ENCODE results near the gene OAT. TPM values are rescaled to one million over a fixed set of nuclear protein-coding genes. Genes with fewer than 3 reads are reported as not detected.
"Not testable (repeated sequence)": the region's sequence is repeated elsewhere in the genome, so short reads cannot be mapped to it uniquely, and the experiment has no call there.

Gene OAT
- total and polyA plus RNA-seq, 3 experiments from 2014 or later, result 44.1 to 69.5 (median 46.8) TPM

DNA sequence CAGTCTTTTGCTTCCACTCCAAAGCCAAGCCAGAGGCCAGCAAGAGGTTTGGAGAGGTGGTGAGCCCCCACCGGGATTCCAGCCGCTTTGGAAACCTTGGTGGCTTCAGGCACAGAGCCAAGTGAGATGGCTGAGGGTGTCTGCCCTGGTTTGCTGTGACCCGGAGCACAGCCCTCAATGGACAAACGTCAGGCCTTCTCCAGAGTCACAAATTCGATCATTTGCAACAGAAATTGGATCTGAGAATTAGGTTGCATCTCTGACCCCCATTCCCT is 32.0 kb upstream of the OAT start:
- H3K4me1 Mint-ChIP-seq, result peaks cover 16 to 30% (median 22%) of the 10 kb centered on the region in 3 donors
- H3K27me3 Mint-ChIP-seq, result peaks cover 57 to 80% of the 10 kb centered on the region in 2 donors
- H3K27me3 ChIP-seq (ENCODE audit: insufficient read depth, low read length, poor library complexity, severe bottlenecking), result peaks cover 23% of the 10 kb centered on the region
- H3K27ac Mint-ChIP-seq, result no peak overlapping the region
- H3K4me1 ChIP-seq (ENCODE audit: insufficient read depth, low read length), result peaks cover 6% of the 10 kb centered on the region
- no peak overlapping the region for H3K4me3 ChIP-seq (ENCODE audit: low read length)
- no peaks in the 10 kb centered on the region for H3K36me3 Mint-ChIP-seq
- H3K9me3 ChIP-seq (ENCODE audit: low read length), result no peaks in the 10 kb centered on the region
- H3K36me3 ChIP-seq (ENCODE audit: insufficient read depth, low read length), result no peaks in the 10 kb centered on the region
- ChIA-PET CTCF (interaction anchor here (1.3 kb wide), 1 partner anchor 10 kb away, joined by 3 read pairs; no protein-coding TSS in a partner anchor), POLR2A (no interaction called here)
- DNase-seq, result no peak
- no peaks in the 10 kb centered on the region for H3K9me3 Mint-ChIP-seq
- peak overlapping the region in 4 of 7 donors; percentile 15 to 39 (median 24) for H3K4me3 Mint-ChIP-seq
- no peak overlapping the region for H3K27ac ChIP-seq (ENCODE audit: low read depth, low read length)

DNA sequence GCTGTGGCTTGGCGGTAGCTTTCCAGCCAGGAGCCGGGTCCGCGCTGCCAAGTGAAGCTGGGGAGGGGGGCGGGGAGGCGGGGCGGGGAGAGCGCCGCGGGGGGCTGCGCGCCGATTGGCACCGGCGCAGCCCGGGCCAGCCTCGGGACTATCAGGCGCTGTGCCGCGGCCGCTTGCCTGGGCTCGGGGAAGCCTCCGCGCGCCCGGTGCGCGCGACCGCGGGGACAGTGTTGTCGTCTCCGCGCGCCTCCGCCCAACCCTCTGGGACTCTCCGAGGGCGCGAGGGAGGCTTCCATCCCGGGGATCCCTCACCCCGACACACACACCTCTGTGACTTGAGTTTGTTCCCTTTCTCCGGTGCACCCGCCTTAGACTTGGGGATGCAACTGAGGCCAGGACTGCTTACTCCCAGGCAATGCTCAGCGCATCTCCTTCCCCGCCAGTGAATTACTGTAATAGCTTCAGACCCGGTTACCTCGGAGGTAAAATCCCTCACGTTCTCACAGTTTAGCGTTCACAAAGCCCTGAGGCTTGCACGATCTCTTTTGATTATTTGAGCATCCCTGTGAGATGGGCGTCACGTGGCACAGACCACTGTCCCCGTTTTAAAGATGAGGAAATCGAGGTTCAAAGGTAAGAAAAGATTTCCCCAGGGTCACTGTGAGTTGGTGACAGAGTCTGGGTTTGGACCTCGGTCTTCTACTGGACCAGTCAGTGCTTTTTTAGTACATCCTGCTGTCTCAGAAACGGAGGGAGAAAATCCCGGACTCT is 31.5 kb upstream of the OAT start, which contains the start of gene NKX1-2:
Gene NKX1-2, minus strand, starts transcription at position 24 of the 771 bp plus-strand sequence. CDS start 92 bp downstream, outside the sequence.
- Mint-ChIP-seq H3K27me3 (peaks cover 57 to 80% of the 10 kb centered on the region in 2 donors), H3K9me3 (no peaks in the 10 kb centered on the region), H3K4me1 (peaks cover 16 to 30% (median 22%) of the 10 kb centered on the region in 3 donors), H3K4me3 (peak within 1 kb of the TSS in 5 of 7 donors; percentile 36 to 61 (median 47)), H3K36me3 (no peaks in the 10 kb centered on the region), H3K27ac (peak within 1 kb of the TSS in 1 of 8 donors; percentile 34)
- peaks cover 6% of the 10 kb centered on the region for H3K4me1 ChIP-seq (ENCODE audit: insufficient read depth, low read length)
- H3K36me3 ChIP-seq (ENCODE audit: insufficient read depth, low read length), result no peaks in the 10 kb centered on the region
- DNase-seq, result no peak
- H3K9me3 ChIP-seq (ENCODE audit: low read length), result no peaks in the 10 kb centered on the region
- CTCF ChIA-PET, result interaction anchor here (1.3 kb wide), 1 partner anchor 10 kb away, joined by 3 read pairs; no protein-coding TSS in a partner anchor
- POLR2A ChIA-PET, result no interaction called here
- peaks cover 23% of the 10 kb centered on the region for H3K27me3 ChIP-seq (ENCODE audit: insufficient read depth, low read length, poor library complexity, severe bottlenecking)
- H3K4me3 ChIP-seq (ENCODE audit: low read length), result no peak within 1 kb of the TSS
- no peak within 1 kb of the TSS for H3K27ac ChIP-seq (ENCODE audit: low read depth, low read length)

GRCh38 chr10:124449170-124450011 is 30.7 kb upstream of the OAT start:
- Histone ChIP-seq H3K27ac (ENCODE audit: low read depth, low read length) (no peak overlapping the region), H3K9me3 (ENCODE audit: low read length) (no peaks in the 10 kb centered on the region), H3K27me3 (ENCODE audit: insufficient read depth, low read length, poor library complexity, severe bottlenecking) (peaks cover 21% of the 10 kb centered on the region), H3K36me3 (ENCODE audit: insufficient read depth, low read length) (no peaks in the 10 kb centered on the region), H3K4me1 (ENCODE audit: insufficient read depth, low read length) (peaks cover 6% of the 10 kb centered on the region), H3K4me3 (ENCODE audit: low read length) (no peak overlapping the region)
- Mint-ChIP-seq H3K27ac (peak overlapping the region in 1 of 8 donors; percentile 17), H3K4me1 (peaks cover 16 to 30% (median 22%) of the 10 kb centered on the region in 3 donors), H3K36me3 (no peaks in the 10 kb centered on the region), H3K27me3 (peaks cover 58 to 79% of the 10 kb centered on the region in 2 donors), H3K4me3 (peak overlapping the region in 3 of 7 donors; percentile 24 to 61 (median 31)), H3K9me3 (no peaks in the 10 kb centered on the region)
- ChIA-PET POLR2A (no interaction called here), CTCF (no interaction called here)
- DNase-seq, result no peak

- peaks cover 6% of the 10 kb centered on the region for H3K4me1 ChIP-seq (ENCODE audit: insufficient read depth, low read length)
- ChIA-PET POLR2A (no interaction called here), CTCF (no interaction called here)
- H3K27me3 Mint-ChIP-seq, result peaks cover 56 to 72% of the 10 kb centered on the region in 2 donors
- no peaks in the 10 kb centered on the region for H3K36me3 ChIP-seq (ENCODE audit: insufficient read depth, low read length)
- no peaks in the 10 kb centered on the region for H3K36me3 Mint-ChIP-seq
- H3K27me3 ChIP-seq (ENCODE audit: insufficient read depth, low read length, poor library complexity, severe bottlenecking), result peaks cover 15% of the 10 kb centered on the region
- H3K9me3 ChIP-seq (ENCODE audit: low read length), result no peaks in the 10 kb centered on the region
- H3K4me3 ChIP-seq (ENCODE audit: low read length), result no peak overlapping the region
- peak overlapping the region in 1 of 7 donors; percentile 8 for H3K4me3 Mint-ChIP-seq
- H3K27ac Mint-ChIP-seq, result peak overlapping the region in 1 of 8 donors; percentile 17
- DNase-seq, result no peak
- H3K4me1 Mint-ChIP-seq, result peaks cover 16 to 30% (median 22%) of the 10 kb centered on the region in 3 donors
- H3K27ac ChIP-seq (ENCODE audit: low read depth, low read length), result no peak overlapping the region
- H3K9me3 Mint-ChIP-seq, result no peaks in the 10 kb centered on the region
Measured at GRCh38 chr10:124448696-124449169, 30.0 kb upstream of the OAT start.

DNA sequence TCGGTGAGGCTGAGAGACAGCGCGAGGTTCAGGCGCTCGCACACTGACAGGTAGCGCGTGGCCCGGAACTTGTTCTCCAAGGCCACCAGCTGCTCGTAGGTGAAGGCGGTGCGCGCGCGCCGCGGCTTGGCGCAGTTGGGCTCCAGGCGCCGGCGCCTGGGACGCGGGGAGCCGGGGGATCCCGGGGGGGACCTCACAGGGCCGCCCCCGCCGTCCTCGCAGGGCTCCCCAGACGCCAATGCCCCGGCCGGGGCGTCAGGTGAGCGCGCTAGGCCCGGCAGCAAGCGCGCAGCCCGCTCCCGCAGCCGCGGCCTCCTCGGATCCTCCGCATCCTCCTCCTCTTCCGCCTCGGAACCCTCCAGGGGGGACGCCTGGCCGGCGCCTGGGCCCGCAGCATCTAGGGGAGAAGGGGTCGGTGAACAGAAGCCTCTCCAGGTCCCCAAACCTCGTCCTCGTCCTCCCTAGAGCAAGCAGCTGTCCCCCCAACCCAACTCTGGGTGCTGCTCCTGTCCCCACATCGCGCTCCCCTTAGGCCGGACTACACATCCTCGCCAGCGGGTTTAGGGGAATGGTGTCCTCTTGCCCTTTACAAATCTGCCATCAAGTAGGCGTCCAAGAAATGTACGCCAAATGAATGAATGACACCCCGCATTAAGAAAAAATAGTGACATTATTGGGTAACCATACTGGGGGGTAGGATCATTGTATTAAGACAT is 29.2 kb upstream of the OAT start:
- Mint-ChIP-seq H3K36me3 (no peaks in the 10 kb centered on the region), H3K4me1 (peaks cover 16 to 30% (median 22%) of the 10 kb centered on the region in 3 donors), H3K9me3 (no peaks in the 10 kb centered on the region), H3K27ac (peak overlapping the region in 1 of 8 donors; percentile 59), H3K4me3 (peak overlapping the region in 5 of 7 donors; percentile 23 to 69 (median 47)), H3K27me3 (peaks cover 52 to 71% of the 10 kb centered on the region in 2 donors)
- Histone ChIP-seq H3K9me3 (ENCODE audit: low read length) (no peaks in the 10 kb centered on the region), H3K27me3 (ENCODE audit: insufficient read depth, low read length, poor library complexity, severe bottlenecking) (peaks cover 15% of the 10 kb centered on the region), H3K27ac (ENCODE audit: low read depth, low read length) (no peak overlapping the region), H3K4me3 (ENCODE audit: low read length) (no peak overlapping the region), H3K36me3 (ENCODE audit: insufficient read depth, low read length) (no peaks in the 10 kb centered on the region), H3K4me1 (ENCODE audit: insufficient read depth, low read length) (peaks cover 6% of the 10 kb centered on the region)
- POLR2A ChIA-PET, result no interaction called here
- CTCF ChIA-PET, result no interaction called here
- DNase-seq, result no peak

- peaks cover 15% of the 10 kb centered on the region for H3K27me3 ChIP-seq (ENCODE audit: insufficient read depth, low read length, poor library complexity, severe bottlenecking)
- H3K4me3 Mint-ChIP-seq, result peak overlapping the region in 2 of 7 donors; percentile 38 to 69
- CTCF ChIA-PET, result no interaction called here
Measured at GRCh38 chr10:124446830-124447750, 28.4 kb upstream of the OAT start.

DNA sequence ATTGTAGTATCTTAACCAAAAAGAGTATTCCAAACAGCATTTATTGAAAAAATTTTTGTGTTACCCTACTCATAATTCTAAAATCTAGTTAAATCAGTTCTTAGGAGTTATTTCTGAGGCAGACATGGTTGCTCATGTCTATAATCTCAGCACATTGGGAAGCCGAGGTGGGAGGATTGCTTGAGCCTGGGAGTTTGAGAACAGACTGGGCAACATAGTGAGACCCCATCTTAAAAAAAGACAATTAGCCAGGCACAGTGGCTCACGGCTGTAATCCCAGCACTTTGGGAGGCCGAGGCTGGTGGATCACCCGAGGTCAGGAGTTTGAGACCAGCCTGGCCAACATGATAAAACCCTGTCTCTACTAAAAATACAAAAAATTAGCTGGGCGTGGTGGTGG is 23.0 kb upstream of the OAT start:
- H3K36me3 Mint-ChIP-seq; H3K27ac ChIP-seq (ENCODE audit: low read depth, low read length); H3K36me3 ChIP-seq (ENCODE audit: insufficient read depth, low read length); POLR2A ChIA-PET; H3K27ac Mint-ChIP-seq; H3K9me3 ChIP-seq (ENCODE audit: low read length); H3K4me1 Mint-ChIP-seq; H3K27me3 ChIP-seq (ENCODE audit: insufficient read depth, low read length, poor library complexity, severe bottlenecking); H3K4me3 ChIP-seq (ENCODE audit: low read length); H3K9me3 Mint-ChIP-seq; H3K4me3 Mint-ChIP-seq; CTCF ChIA-PET; DNase-seq; H3K4me1 ChIP-seq (ENCODE audit: insufficient read depth, low read length): not testable (repeated sequence)
- H3K27me3 Mint-ChIP-seq, result peaks cover 19 to 47% of the 10 kb centered on the region in 2 donors

More at GRCh38 chr10:124446830-124447750, 28.4 kb upstream of the OAT start:
- Mint-ChIP-seq H3K27me3 (peaks cover 48 to 72% of the 10 kb centered on the region in 2 donors), H3K36me3 (no peaks in the 10 kb centered on the region), H3K27ac (no peak overlapping the region), H3K4me1 (peaks cover 16 to 30% (median 22%) of the 10 kb centered on the region in 3 donors), H3K9me3 (no peaks in the 10 kb centered on the region)
- Histone ChIP-seq H3K9me3 (ENCODE audit: low read length) (no peaks in the 10 kb centered on the region), H3K4me3 (ENCODE audit: low read length) (no peak overlapping the region), H3K4me1 (ENCODE audit: insufficient read depth, low read length) (peaks cover 6% of the 10 kb centered on the region), H3K36me3 (ENCODE audit: insufficient read depth, low read length) (no peaks in the 10 kb centered on the region), H3K27ac (ENCODE audit: low read depth, low read length) (no peak overlapping the region)
- DNase-seq, result no peak
- POLR2A ChIA-PET, result no interaction called here

Data from CD8-positive, alpha-beta memory T cell (primary cell).